Fibroblast of lung (primary cell): ENCODE results near the gene CLEC6A.

Experiments
- CTCF ChIP-seq, 2 donors: IDR thresholded peaks in 1 of 2; conservative IDR thresholded peaks in 1 of 2; 1 replicate in 1 of 2; 2 replicates in 1 of 2; pipeline ENCODE4 v1.5.1; 2011 to 2012; ENCODE audit warnings: low read length in 2 of 2, control low read depth in 1 of 2, inconsistent platforms in 1 of 2, low read depth in 1 of 2, mild to moderate bottlenecking in 1 of 2
- EZH2 ChIP-seq: IDR thresholded peaks from 2 replicates; pipeline ENCODE4 v1.5.1; 2012; ENCODE audit warnings: low read length, control low read depth, mild to moderate bottlenecking; ENCODE audit errors: missing control alignments

- TF ChIP-seq EZH2 (no peak), CTCF (conservative IDR thresholded peaks at IDR 0.05 in 1 of 2, IDR thresholded peaks at IDR 0.05 in 1 of 2; ENCODE audit: low read depth in 1 of 2, low read length in 2 of 2) (no peak)
Measured at GRCh38 chr12:8504351-8504750, 48.6 kb downstream of the CLEC6A start.
